ENCODE data around the gene LRRC73.
"Not testable (repeated sequence)": the region's sequence is repeated elsewhere in the genome, so short reads cannot be mapped to it uniquely, and the experiment has no call there.

LRRC73 gene

DNA sequence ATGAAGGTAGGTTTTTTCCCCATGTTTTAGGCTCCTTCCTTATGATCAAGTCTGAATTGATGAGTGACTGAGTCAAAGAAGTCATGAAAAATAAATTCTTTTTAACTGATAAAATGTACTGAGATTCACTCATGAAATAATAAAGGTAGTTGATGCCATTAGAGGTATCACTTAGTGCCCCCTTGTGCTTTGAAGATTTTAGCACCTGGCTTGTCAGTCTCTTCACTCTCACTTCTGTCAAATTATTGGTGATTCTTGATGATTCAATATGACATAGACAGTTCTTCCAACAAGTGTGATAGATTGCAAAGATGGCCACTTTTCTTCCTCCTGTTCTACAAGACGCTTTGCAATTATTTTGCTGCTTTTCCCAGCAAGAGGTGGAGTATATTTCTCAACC is 50.6 kb downstream of the LRRC73 start:
- DNase-seq = no peak

- not testable (repeated sequence) for DNase-seq
Observed at GRCh38 chr6:43458154-43458553, 52.0 kb downstream of the LRRC73 start.

GRCh38 chr6:43457643-43458042 is 52.5 kb downstream of the LRRC73 start:
- no peak for DNase-seq
